MCF 10A (cell line): ENCODE results near the gene DHX9. TPM values are rescaled to one million over a fixed set of nuclear protein-coding genes. Genes with fewer than 3 reads are reported as not detected.

Source experiments
- BruUV-seq: library from RNA; stranded (reverse); fragments of 400-500 nt; replicated peaks from 2 replicates; lab custom pipeline; 2021; lab: Mats Ljungman, UMichigan
- CTCF ChIA-PET: fragments of 300-600 bp; sonication (Branson Sonifier 250); formaldehyde crosslinking; extraction: SDS; loops from one replicate; lab custom pipeline; 2021; ENCODE audit warnings: antibody characterized with exemption, inconsistent platforms; lab: Yijun Ruan, JAX
- POLR2A ChIA-PET: fragments of 300-600, 350-650 bp; sonication (Branson Sonifier 250); formaldehyde crosslinking; extraction: SDS; loops from one replicate; lab custom pipeline; 2020; ENCODE audit warnings: antibody characterized with exemption, inconsistent platforms; lab: Yijun Ruan, JAX
- DNase-seq: peaks from one replicate; pipeline ENCODE4 v3.0.0-alpha.2; 2018; ENCODE audit not compliant: unreplicated experiment
- H3K27ac Mint-ChIP-seq: one replicate; pipeline ENCODE4 v1.8.0; 2022; ENCODE audit warnings: mild to moderate bottlenecking, low read depth, mixed read lengths; ENCODE audit not compliant: unreplicated experiment
- H3K27me3 Mint-ChIP-seq: one replicate; pipeline ENCODE4 v1.8.0; 2022; ENCODE audit warnings: mixed read lengths; ENCODE audit not compliant: insufficient read depth, unreplicated experiment
- H3K36me3 Mint-ChIP-seq: one replicate; pipeline ENCODE4 v1.8.0; 2022; ENCODE audit warnings: mild to moderate bottlenecking, moderate library complexity, mixed read lengths; ENCODE audit not compliant: insufficient read depth, unreplicated experiment
- H3K4me1 Mint-ChIP-seq: one replicate; pipeline ENCODE4 v1.8.0; 2022; ENCODE audit warnings: mixed read lengths; ENCODE audit not compliant: insufficient read depth, unreplicated experiment
- H3K4me3 Mint-ChIP-seq: one replicate; pipeline ENCODE4 v1.8.0; 2022; ENCODE audit warnings: mild to moderate bottlenecking, moderate library complexity, mixed read lengths; ENCODE audit not compliant: unreplicated experiment
- H3K9me3 Mint-ChIP-seq: one replicate; pipeline ENCODE4 v1.8.0; 2022; ENCODE audit warnings: mixed read lengths; ENCODE audit not compliant: unreplicated experiment
- intact Hi-C: fragments of 100-400 bp; cut with micrococcal nuclease; formaldehyde crosslinking; loops from 2 replicates; pipeline ENCODE4 v1.14.1; 2022
- total RNA-seq: library from RNA; stranded (reverse); gene quantifications from 2 replicates; pipeline ENCODE4 v1.2.3, GENCODE V29; 2022
- TF ChIP-seq, protein P1 (sequence below): fragments of 200-600 bp; IDR thresholded peaks from one replicate; pipeline ENCODE4 v1.8.0; 2022; ENCODE audit warnings: antibody characterized with exemption, mild to moderate bottlenecking; ENCODE audit not compliant: unreplicated experiment

DHX9 gene
- total RNA-seq, 1 experiment from 2014 or later: 107 TPM

DNA sequence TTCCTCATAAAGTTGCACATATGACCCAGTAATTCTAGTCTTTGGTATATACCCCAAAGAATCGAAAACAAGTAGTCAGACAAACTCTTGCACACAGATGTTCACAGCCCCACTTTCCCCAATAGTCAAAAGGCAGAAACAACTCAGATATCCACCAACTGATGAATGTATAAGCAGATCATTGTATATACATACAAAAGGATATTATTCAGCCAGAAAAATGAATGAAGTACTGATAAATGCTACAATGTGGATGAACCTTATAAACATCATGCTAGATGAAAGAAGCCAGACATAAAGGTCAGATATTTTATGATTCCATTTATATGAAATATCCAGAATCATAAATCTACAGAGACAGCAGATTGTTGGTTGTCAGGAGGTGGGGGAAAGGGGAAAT is 86.5 kb downstream of the DHX9 start:
- no TSS peak for BruUV-seq
- POLR2A ChIA-PET: no interaction called here
- Mint-ChIP-seq H3K27me3 (peaks cover 53% of the 10 kb centered on the region), H3K9me3 (peaks cover 7% of the 10 kb centered on the region), H3K4me1 (no peaks in the 10 kb centered on the region), H3K27ac (no peak overlapping the region), H3K36me3 (no peaks in the 10 kb centered on the region), H3K4me3 (no peak overlapping the region)
- no peak for DNase-seq
- TF ChIP-seq, protein P1, sequence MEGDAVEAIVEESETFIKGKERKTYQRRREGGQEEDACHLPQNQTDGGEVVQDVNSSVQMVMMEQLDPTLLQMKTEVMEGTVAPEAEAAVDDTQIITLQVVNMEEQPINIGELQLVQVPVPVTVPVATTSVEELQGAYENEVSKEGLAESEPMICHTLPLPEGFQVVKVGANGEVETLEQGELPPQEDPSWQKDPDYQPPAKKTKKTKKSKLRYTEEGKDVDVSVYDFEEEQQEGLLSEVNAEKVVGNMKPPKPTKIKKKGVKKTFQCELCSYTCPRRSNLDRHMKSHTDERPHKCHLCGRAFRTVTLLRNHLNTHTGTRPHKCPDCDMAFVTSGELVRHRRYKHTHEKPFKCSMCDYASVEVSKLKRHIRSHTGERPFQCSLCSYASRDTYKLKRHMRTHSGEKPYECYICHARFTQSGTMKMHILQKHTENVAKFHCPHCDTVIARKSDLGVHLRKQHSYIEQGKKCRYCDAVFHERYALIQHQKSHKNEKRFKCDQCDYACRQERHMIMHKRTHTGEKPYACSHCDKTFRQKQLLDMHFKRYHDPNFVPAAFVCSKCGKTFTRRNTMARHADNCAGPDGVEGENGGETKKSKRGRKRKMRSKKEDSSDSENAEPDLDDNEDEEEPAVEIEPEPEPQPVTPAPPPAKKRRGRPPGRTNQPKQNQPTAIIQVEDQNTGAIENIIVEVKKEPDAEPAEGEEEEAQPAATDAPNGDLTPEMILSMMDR: no peak
- CTCF ChIA-PET: no interaction called here
- intact Hi-C loops: no loop called here

DNA sequence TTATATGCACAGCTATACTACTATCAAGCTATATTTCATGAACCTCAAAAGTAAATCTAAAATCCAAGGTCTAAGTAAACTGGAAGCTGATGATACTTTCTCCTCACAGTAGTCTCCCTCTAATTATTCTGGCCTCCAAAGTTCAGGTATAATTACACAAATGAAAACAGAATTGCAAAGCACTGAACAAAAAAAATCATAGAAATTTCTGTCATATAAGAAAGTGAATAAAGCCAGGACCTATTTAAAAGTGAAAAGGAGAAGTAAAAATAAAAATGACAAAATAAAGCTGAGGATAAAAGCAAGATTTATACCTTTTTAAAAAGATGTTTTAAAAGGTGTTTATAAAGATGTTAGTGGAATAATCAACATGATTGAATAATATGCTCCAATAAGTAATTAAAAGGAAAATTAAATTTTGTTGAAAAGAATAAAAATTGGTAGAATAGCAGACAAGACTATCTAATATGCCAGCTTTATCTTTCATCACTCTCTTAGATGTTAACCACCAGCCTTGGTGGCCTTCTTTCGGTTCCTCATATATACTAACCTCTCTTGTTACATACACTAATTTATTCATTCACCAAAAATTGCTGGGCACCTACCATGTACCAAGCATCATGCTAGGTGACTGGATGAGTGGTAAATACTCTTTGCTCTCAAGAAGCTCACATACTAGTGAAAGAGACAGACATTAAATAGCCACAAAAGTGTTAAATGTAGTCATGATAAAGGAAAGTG is 88.7 kb downstream of the DHX9 start:
- ChIA-PET CTCF (interaction anchor here (1.0 kb wide), 1 partner anchor 10 kb away, joined by 4 read pairs; no protein-coding TSS in a partner anchor), POLR2A (interaction anchor here (0.7 to 0.8 kb wide), 2 partner anchors 10 to 102 kb away, joined by 4 read pairs; no protein-coding TSS in a partner anchor)
- Mint-ChIP-seq H3K4me1 (no peaks in the 10 kb centered on the region), H3K9me3 (peaks cover 7% of the 10 kb centered on the region), H3K4me3 (no peak overlapping the region), H3K27me3 (peaks cover 32% of the 10 kb centered on the region), H3K36me3 (no peaks in the 10 kb centered on the region), H3K27ac (no peak overlapping the region)
- no TSS peak for BruUV-seq
- no peak for DNase-seq
- TF ChIP-seq, protein P1: no peak
- intact Hi-C loops: no loop called here

GRCh38 chr1:182930985-182931384 is 91.8 kb downstream of the DHX9 start:
- no peak overlapping the region for H3K27ac Mint-ChIP-seq
- no peak for DNase-seq
- BruUV-seq: no TSS peak
- no peaks in the 10 kb centered on the region for H3K9me3 Mint-ChIP-seq
- ChIA-PET POLR2A (no interaction called here), CTCF (interaction anchor here (0.7 kb wide), 1 partner anchor 34 kb away, joined by 3 read pairs; no protein-coding TSS in a partner anchor)
- no peaks in the 10 kb centered on the region for H3K36me3 Mint-ChIP-seq
- intact Hi-C loops: no loop called here
- TF ChIP-seq, protein P1: no peak
- H3K4me1 Mint-ChIP-seq: no peaks in the 10 kb centered on the region
- H3K27me3 Mint-ChIP-seq: peaks cover 1% of the 10 kb centered on the region
- H3K4me3 Mint-ChIP-seq: no peak overlapping the region

GRCh38 chr1:182935716-182936115 is 96.6 kb downstream of the DHX9 start:
- no peak overlapping the region for H3K4me3 Mint-ChIP-seq
- ChIA-PET CTCF (no interaction called here), POLR2A (no interaction called here)
- H3K9me3 Mint-ChIP-seq: no peaks in the 10 kb centered on the region
- no peaks in the 10 kb centered on the region for H3K27me3 Mint-ChIP-seq
- no peak for DNase-seq
- no peaks in the 10 kb centered on the region for H3K4me1 Mint-ChIP-seq
- no TSS peak for BruUV-seq
- intact Hi-C loops: no loop called here
- TF ChIP-seq, protein P1: no peak
- H3K27ac Mint-ChIP-seq: no peak overlapping the region
- H3K36me3 Mint-ChIP-seq: no peaks in the 10 kb centered on the region

Other genes with a start within 250 kb of the DHX9 start
- 11.9 and 13.7 TPM in 2 replicates for gene RGS16, start 235.0 kb upstream of the DHX9 start, total RNA-seq
- not detected in 2 replicates for gene RGS8, start 154.8 kb upstream of the DHX9 start, total RNA-seq
- 4.5 and 6.2 TPM in 2 replicates for gene NPL, start 49.6 kb upstream of the DHX9 start, total RNA-seq
- not detected in 2 replicates for gene SHCBP1L, start 113.8 kb downstream of the DHX9 start, total RNA-seq
- gene LAMC1, start 184.1 kb downstream of the DHX9 start, total RNA-seq: 179 and 230 TPM in 2 replicates